ENCODE measurements around the gene EHMT1.

EHMT1 gene

DNA sequence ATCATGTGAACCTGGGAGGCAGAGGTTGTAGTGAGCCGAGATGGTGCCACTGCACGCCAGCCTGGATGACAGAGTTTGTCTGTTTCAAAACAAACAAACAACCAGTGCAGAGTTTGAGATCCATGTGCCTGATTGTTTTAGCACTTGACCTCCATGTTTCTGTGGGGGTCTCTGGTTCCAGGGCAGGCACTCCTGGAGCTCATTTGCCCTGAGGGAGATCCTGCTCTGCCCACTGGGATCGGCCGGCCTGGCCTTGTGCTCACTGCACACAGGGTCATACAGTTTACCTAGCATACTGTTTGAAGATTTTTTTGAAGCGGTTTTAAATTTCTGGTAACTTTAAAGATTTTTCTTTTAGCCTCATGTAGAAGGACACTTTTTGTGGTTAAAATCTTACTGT, 78.4 kb downstream of the EHMT1 start:
- no peak for DNase-seq
- no peaks in the 10 kb centered on the region for H3K9me2 ChIP-seq (replicated peaks; ENCODE audit: insufficient read depth, low read length)
- H3K9ac ChIP-seq (ENCODE audit: low read length) = no peak overlapping the region
- H3K4me2 ChIP-seq (ENCODE audit: low read depth, low read length) = no peak overlapping the region
- no peak overlapping the region for H3K27ac ChIP-seq (ENCODE audit: low read length)
- H3K79me2 ChIP-seq (ENCODE audit: low read length) = peaks cover 83% of the 10 kb centered on the region
- H3K4me1 ChIP-seq (ENCODE audit: low read length) = no peaks in the 10 kb centered on the region
- H3K9me3 ChIP-seq (replicated peaks; ENCODE audit: insufficient read depth, low read length) = no peaks in the 10 kb centered on the region
- TF ChIP-seq EZH2 (optimal IDR thresholded peaks at IDR 0.05; ENCODE audit: low read depth, low read length) = no peak
- TF ChIP-seq, protein P1, sequence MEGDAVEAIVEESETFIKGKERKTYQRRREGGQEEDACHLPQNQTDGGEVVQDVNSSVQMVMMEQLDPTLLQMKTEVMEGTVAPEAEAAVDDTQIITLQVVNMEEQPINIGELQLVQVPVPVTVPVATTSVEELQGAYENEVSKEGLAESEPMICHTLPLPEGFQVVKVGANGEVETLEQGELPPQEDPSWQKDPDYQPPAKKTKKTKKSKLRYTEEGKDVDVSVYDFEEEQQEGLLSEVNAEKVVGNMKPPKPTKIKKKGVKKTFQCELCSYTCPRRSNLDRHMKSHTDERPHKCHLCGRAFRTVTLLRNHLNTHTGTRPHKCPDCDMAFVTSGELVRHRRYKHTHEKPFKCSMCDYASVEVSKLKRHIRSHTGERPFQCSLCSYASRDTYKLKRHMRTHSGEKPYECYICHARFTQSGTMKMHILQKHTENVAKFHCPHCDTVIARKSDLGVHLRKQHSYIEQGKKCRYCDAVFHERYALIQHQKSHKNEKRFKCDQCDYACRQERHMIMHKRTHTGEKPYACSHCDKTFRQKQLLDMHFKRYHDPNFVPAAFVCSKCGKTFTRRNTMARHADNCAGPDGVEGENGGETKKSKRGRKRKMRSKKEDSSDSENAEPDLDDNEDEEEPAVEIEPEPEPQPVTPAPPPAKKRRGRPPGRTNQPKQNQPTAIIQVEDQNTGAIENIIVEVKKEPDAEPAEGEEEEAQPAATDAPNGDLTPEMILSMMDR (IDR thresholded peaks at IDR 0.05; ENCODE audit: low read length) = no peak
- no peak for TF ChIP-seq EZH2phosphoT487 (IDR thresholded peaks at IDR 0.05; ENCODE audit: low read length)
- no peaks in the 10 kb centered on the region for H4K20me1 ChIP-seq (ENCODE audit: insufficient read depth, low read length)
- H3K4me3 ChIP-seq (ENCODE audit: low read length) = no peak overlapping the region
- no peak overlapping the region for H2AFZ ChIP-seq (ENCODE audit: low read length)
- no peaks in the 10 kb centered on the region for H3K27me3 ChIP-seq (replicated peaks; ENCODE audit: insufficient read depth, low read length)
- no peaks in the 10 kb centered on the region for H3F3A ChIP-seq (ENCODE audit: insufficient read depth, low read length)
- no peaks in the 10 kb centered on the region for H3K36me3 ChIP-seq (replicated peaks; ENCODE audit: insufficient read depth, low read length)

DNA sequence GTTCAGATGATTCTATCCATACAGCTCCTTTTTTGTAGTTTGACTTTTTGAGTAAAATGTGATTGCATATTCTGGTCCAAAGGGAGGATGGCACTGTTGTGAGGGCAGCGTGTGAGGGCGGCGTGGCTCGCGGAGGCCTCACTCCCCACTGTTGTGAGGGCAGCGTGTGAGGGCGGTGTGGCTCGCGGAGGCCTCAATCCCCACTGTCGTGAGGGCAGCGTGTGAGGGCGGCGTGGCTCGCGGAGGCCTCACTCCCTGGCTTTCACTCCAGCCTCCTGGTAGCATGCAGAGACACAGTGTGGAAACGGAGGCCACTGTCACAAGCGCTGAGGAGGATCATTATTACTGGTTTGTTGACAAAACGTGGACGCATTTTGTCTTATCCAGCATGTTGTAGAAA, 79.0 kb downstream of the EHMT1 start:
- Histone ChIP-seq H3K27ac (ENCODE audit: low read length) (no peak overlapping the region), H3K27me3 (replicated peaks; ENCODE audit: insufficient read depth, low read length) (no peaks in the 10 kb centered on the region), H3K9me3 (replicated peaks; ENCODE audit: insufficient read depth, low read length) (no peaks in the 10 kb centered on the region), H3K79me2 (ENCODE audit: low read length) (peaks cover 83% of the 10 kb centered on the region), H3K36me3 (replicated peaks; ENCODE audit: insufficient read depth, low read length) (no peaks in the 10 kb centered on the region), H3K9me2 (replicated peaks; ENCODE audit: insufficient read depth, low read length) (no peaks in the 10 kb centered on the region), H3K4me3 (ENCODE audit: low read length) (no peak overlapping the region), H4K20me1 (ENCODE audit: insufficient read depth, low read length) (no peaks in the 10 kb centered on the region), H3F3A (ENCODE audit: insufficient read depth, low read length) (no peaks in the 10 kb centered on the region), H3K9ac (ENCODE audit: low read length) (no peak overlapping the region), H3K4me1 (ENCODE audit: low read length) (no peaks in the 10 kb centered on the region), H3K4me2 (ENCODE audit: low read depth, low read length) (no peak overlapping the region), H2AFZ (ENCODE audit: low read length) (no peak overlapping the region)
- no peak for DNase-seq
- TF ChIP-seq EZH2 (optimal IDR thresholded peaks at IDR 0.05; ENCODE audit: low read depth, low read length) = no peak

DNA sequence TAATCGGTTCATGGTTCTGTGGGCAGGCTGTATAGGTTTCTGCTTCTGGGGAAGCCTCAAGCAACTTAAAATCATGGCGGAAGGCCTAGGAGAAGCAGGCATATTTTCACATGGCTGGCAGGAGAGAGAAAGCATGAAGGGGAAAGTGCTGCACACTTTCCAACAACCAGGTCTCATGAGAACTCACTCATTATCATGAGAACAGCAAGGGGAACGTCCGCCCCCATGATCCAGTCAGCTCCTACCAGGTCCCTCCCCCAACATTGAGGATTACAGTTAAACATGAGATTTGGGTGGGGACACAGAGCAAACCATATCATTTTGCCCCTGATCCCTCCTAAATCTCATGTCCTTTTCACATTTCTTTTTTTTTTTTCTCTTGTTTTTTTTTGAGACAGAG, 82.1 kb downstream of the EHMT1 start:
- no peak overlapping the region for H2AFZ ChIP-seq (ENCODE audit: low read length)
- no peaks in the 10 kb centered on the region for H3K4me1 ChIP-seq (ENCODE audit: low read length)
- no peaks in the 10 kb centered on the region for H3K9me3 ChIP-seq (replicated peaks; ENCODE audit: insufficient read depth, low read length)
- H3K4me2 ChIP-seq (ENCODE audit: low read depth, low read length) = no peak overlapping the region
- no peak overlapping the region for H3K27ac ChIP-seq (ENCODE audit: low read length)
- no peaks in the 10 kb centered on the region for H3K27me3 ChIP-seq (replicated peaks; ENCODE audit: insufficient read depth, low read length)
- no peak for DNase-seq
- no peaks in the 10 kb centered on the region for H3F3A ChIP-seq (ENCODE audit: insufficient read depth, low read length)
- no peaks in the 10 kb centered on the region for H3K36me3 ChIP-seq (replicated peaks; ENCODE audit: insufficient read depth, low read length)
- peaks cover 86% of the 10 kb centered on the region for H3K79me2 ChIP-seq (ENCODE audit: low read length)
- H4K20me1 ChIP-seq (ENCODE audit: insufficient read depth, low read length) = 0 out of 2 replicates have a peak, but pooled peaks cover 3% of the 10 kb centered on the region
- no peak overlapping the region for H3K4me3 ChIP-seq (ENCODE audit: low read length)
- H3K9ac ChIP-seq (ENCODE audit: low read length) = no peak overlapping the region
- TF ChIP-seq EZH2 (optimal IDR thresholded peaks at IDR 0.05; ENCODE audit: low read depth, low read length) (no peak), EZH2phosphoT487 (IDR thresholded peaks at IDR 0.05; ENCODE audit: low read length) (no peak)
- TF ChIP-seq, protein P1 (IDR thresholded peaks at IDR 0.05; ENCODE audit: low read length) = no peak
- no peaks in the 10 kb centered on the region for H3K9me2 ChIP-seq (replicated peaks; ENCODE audit: insufficient read depth, low read length)

DNA sequence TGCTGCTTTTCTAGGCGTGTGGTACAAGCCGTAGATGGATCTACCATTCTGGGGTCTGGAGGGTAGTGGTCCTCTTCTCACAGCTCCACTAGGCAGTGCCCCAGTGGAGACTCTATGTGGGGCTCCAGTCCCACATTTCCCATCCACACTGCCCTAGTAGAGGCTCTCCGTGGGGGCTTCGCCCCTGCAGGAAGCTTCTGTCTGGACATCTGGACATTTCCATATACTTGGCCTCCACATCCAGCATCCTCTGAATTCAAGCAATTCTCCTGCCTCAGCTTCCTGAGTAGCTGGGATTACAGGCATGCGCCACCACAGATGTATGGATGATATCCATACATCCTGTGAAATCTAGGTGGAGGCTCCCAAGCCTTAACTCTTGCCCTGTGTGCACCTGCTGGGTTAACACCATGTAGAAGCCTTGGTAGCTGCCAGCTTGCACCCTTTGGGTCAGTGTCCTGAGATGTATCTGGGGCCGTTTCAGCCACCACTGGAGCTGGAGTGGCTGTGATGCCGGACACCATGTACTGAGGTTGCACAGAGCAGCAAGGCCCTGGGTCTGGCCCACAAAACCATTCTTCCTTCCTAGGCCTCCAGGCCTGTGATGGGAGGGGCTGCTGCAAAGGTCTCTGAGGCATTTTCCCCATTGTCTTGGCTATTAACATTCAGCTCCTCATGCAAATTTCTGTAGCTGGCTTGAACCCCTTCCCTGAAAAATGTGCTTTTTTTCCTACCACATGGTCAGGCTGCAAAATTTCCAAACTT, 84.0 kb downstream of the EHMT1 start:
- Histone ChIP-seq H2AFZ (ENCODE audit: low read length) (no peak overlapping the region), H4K20me1 (ENCODE audit: insufficient read depth, low read length) (peaks cover 8% of the 10 kb centered on the region; the same call in 1 of the 2 replicates), H3K4me2 (ENCODE audit: low read depth, low read length) (no peak overlapping the region), H3K79me2 (ENCODE audit: low read length) (peaks cover 82% of the 10 kb centered on the region), H3F3A (ENCODE audit: insufficient read depth, low read length) (no peaks in the 10 kb centered on the region), H3K27me3 (replicated peaks; ENCODE audit: insufficient read depth, low read length) (no peaks in the 10 kb centered on the region), H3K4me3 (ENCODE audit: low read length) (no peak overlapping the region), H3K9me3 (replicated peaks; ENCODE audit: insufficient read depth, low read length) (no peaks in the 10 kb centered on the region), H3K27ac (ENCODE audit: low read length) (no peak overlapping the region), H3K9ac (ENCODE audit: low read length) (no peak overlapping the region), H3K4me1 (ENCODE audit: low read length) (no peaks in the 10 kb centered on the region), H3K9me2 (replicated peaks; ENCODE audit: insufficient read depth, low read length) (no peaks in the 10 kb centered on the region), H3K36me3 (replicated peaks; ENCODE audit: insufficient read depth, low read length) (no peaks in the 10 kb centered on the region)
- DNase-seq = no peak
- TF ChIP-seq EZH2 (optimal IDR thresholded peaks at IDR 0.05; ENCODE audit: low read depth, low read length) = no peak
- TF ChIP-seq EZH2phosphoT487 (IDR thresholded peaks at IDR 0.05; ENCODE audit: low read length) = no peak
- TF ChIP-seq, protein P1 (IDR thresholded peaks at IDR 0.05; ENCODE audit: low read length) = no peak

All from MM.1S (cell line).